T-helper 9 cell (primary cell): ENCODE data around the gene ST6GALNAC5.

ENCODE experiments used
- DNase-seq: peaks from one replicate; pipeline ENCODE4 v3.0.0-alpha.2; 2020

Gene ST6GALNAC5

GRCh38 chr1:77015748-77016341 is 148.6 kb downstream of the ST6GALNAC5 start:
- DNase-seq, result no peak

- DNase-seq, result no peak
Observed at GRCh38 chr1:77016386-77016985, 149.2 kb downstream of the ST6GALNAC5 start.

- no peak for DNase-seq
Observed at GRCh38 chr1:77018311-77018710, 151.0 kb downstream of the ST6GALNAC5 start.

GRCh38 chr1:77018761-77019160 is 151.5 kb downstream of the ST6GALNAC5 start:
- no peak for DNase-seq

GRCh38 chr1:77021732-77022131 is 154.5 kb downstream of the ST6GALNAC5 start:
- DNase-seq, result no peak

GRCh38 chr1:77024500-77024899 is 157.2 kb downstream of the ST6GALNAC5 start:
- no peak for DNase-seq

GRCh38 chr1:77025599-77025998 is 158.3 kb downstream of the ST6GALNAC5 start:
- DNase-seq, result no peak

- DNase-seq, result no peak
Observed at GRCh38 chr1:77026135-77026534, 158.9 kb downstream of the ST6GALNAC5 start.

GRCh38 chr1:77026640-77027039 is 159.4 kb downstream of the ST6GALNAC5 start:
- no peak for DNase-seq

- DNase-seq, result no peak
Observed at GRCh38 chr1:77027847-77028246, 160.6 kb downstream of the ST6GALNAC5 start.

GRCh38 chr1:77030401-77031105 is 163.3 kb downstream of the ST6GALNAC5 start:
- no peak for DNase-seq

GRCh38 chr1:77031106-77031662 is 163.9 kb downstream of the ST6GALNAC5 start:
- DNase-seq, result no peak

GRCh38 chr1:77036560-77036959 is 169.3 kb downstream of the ST6GALNAC5 start:
- no peak for DNase-seq

GRCh38 chr1:77037038-77037437 is 169.8 kb downstream of the ST6GALNAC5 start:
- no peak for DNase-seq

- no peak for DNase-seq
Observed at GRCh38 chr1:77038000-77038399, 170.7 kb downstream of the ST6GALNAC5 start.

- DNase-seq, result no peak
Observed at GRCh38 chr1:77039111-77039510, 171.8 kb downstream of the ST6GALNAC5 start.

- no peak for DNase-seq
Observed at GRCh38 chr1:77039739-77040138, 172.5 kb downstream of the ST6GALNAC5 start.

- DNase-seq, result no peak
Observed at GRCh38 chr1:77040826-77041225, 173.5 kb downstream of the ST6GALNAC5 start.

GRCh38 chr1:77044133-77044849 is 177.0 kb downstream of the ST6GALNAC5 start:
- no peak for DNase-seq

GRCh38 chr1:77047575-77047974 is 180.3 kb downstream of the ST6GALNAC5 start:
- DNase-seq, result no peak

GRCh38 chr1:77047978-77048614 is 180.8 kb downstream of the ST6GALNAC5 start:
- no peak for DNase-seq

GRCh38 chr1:77048615-77049005 is 181.3 kb downstream of the ST6GALNAC5 start:
- no peak for DNase-seq

GRCh38 chr1:77051425-77051824 is 184.1 kb downstream of the ST6GALNAC5 start:
- DNase-seq, result no peak
